ENCODE measurements around the gene TIPIN.
"Not testable (repeated sequence)": the region's sequence is repeated elsewhere in the genome, so short reads cannot be mapped to it uniquely, and the experiment has no call there.

Gene TIPIN

GRCh38 chr15:66386204-66387123 lies 30.0 kb upstream of the TIPIN start, which contains the start of gene MAP2K1:
Gene MAP2K1 (plus strand): TSS chr15:66386912. CDS start chr15:66387348, 436 bp downstream.
- peak; percentile 92 to 93 for DNase-seq (ENCODE audit: low read depth in 2 of 2)

- DNase-seq (ENCODE audit: low read depth in 2 of 2) = not testable (repeated sequence)
Measured at GRCh38 chr15:66381376-66381775, 24.9 kb upstream of the TIPIN start.

DNA sequence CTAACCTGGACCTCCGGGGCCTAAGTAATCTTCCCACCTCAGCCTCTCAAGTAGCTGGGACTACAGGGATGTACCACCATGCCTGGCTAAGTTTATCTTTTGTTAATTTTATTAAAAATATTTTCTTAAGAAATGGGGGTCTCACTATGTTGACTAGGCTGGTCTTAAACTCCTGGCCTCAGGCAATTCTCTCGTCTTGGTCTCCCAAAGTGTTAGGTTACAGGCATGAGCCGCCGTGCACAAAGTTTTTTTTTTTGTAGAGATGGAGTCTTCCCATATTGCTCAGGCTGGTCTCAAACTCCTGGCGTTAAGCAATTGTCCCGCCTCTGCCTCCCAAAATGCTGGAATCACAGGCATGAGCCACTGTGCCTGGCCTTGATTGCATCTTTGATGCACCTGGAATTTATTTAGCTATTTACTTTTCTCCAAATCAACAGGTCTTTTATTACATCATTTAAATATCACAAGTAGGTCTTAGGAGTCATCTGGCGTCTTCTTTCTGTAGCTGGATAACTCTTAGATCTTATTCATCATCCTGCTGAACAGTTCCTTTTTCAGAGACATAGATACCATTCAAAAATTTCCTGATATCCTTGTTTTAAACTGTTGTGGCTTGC lies 22.4 kb upstream of the TIPIN start:
- no peak for DNase-seq (ENCODE audit: low read depth in 2 of 2)

DNA sequence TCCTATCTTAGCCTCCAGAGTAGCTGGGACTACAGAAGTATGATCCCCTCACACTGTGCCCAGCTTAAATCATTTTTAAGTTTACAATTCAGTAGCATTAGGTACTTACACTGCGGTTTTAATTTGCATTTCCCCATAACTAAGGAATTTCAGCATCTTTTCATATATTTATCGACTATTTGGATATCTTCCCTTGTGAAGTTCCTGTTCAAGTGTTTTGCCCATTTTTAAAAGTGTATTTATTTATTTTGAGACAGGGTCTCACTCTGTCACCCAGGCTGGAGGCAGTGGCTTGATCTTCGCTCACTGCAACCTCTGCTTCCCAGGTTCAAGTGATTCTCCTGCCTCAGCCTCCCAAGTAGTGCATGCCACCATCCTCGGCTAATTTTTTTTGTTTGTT lies 17.7 kb upstream of the TIPIN start:
- DNase-seq (ENCODE audit: low read depth in 2 of 2) = no peak

- DNase-seq (ENCODE audit: low read depth in 2 of 2) = no peak
Measured at GRCh38 chr15:66369773-66370651, 13.5 kb upstream of the TIPIN start.

- DNase-seq (ENCODE audit: low read depth in 2 of 2) = no peak
Measured at GRCh38 chr15:66364944-66365528, 8.6 kb upstream of the TIPIN start.

- no peak for DNase-seq (ENCODE audit: low read depth in 2 of 2)
Measured at GRCh38 chr15:66362776-66363175, 6.3 kb upstream of the TIPIN start.

GRCh38 chr15:66361745-66362460 lies 5.4 kb upstream of the TIPIN start:
- DNase-seq (ENCODE audit: low read depth in 2 of 2) = not testable (repeated sequence)

GRCh38 chr15:66359740-66360139 lies 3.3 kb upstream of the TIPIN start:
- no peak for DNase-seq (ENCODE audit: low read depth in 2 of 2)

GRCh38 chr15:66356077-66356358 lies 467 bp downstream of the TIPIN start:
- DNase-seq (ENCODE audit: low read depth in 2 of 2) = no peak

- DNase-seq (ENCODE audit: low read depth in 2 of 2) = not testable (repeated sequence)
Measured at GRCh38 chr15:66348530-66348929, 8.0 kb downstream of the TIPIN start.

DNA sequence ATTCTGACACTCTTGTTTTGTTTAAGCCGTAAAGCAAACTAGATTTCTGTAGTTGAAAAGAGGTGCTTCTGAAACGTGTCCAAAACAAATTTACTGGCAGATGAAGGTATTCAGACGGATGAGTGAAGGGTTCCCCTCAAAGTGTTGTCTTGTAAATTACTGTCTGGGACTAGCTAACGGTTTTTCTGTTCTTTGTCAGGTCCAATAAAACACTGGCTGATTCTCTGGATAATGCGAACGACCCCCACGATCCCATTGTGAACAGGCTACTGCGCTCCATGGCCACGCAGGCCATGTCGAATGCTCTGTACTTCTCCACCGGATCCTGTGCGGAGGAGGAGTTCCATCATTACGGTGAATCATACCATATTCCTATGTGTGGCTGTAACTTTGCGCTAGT lies 27.7 kb downstream of the TIPIN start:
- DNase-seq (ENCODE audit: low read depth in 2 of 2) = no peak

GRCh38 chr15:66327736-66328135 lies 28.7 kb downstream of the TIPIN start:
- DNase-seq (ENCODE audit: low read depth in 2 of 2) = no peak

GRCh38 chr15:66326051-66326450 lies 30.4 kb downstream of the TIPIN start:
- DNase-seq (ENCODE audit: low read depth in 2 of 2) = no peak

DNA sequence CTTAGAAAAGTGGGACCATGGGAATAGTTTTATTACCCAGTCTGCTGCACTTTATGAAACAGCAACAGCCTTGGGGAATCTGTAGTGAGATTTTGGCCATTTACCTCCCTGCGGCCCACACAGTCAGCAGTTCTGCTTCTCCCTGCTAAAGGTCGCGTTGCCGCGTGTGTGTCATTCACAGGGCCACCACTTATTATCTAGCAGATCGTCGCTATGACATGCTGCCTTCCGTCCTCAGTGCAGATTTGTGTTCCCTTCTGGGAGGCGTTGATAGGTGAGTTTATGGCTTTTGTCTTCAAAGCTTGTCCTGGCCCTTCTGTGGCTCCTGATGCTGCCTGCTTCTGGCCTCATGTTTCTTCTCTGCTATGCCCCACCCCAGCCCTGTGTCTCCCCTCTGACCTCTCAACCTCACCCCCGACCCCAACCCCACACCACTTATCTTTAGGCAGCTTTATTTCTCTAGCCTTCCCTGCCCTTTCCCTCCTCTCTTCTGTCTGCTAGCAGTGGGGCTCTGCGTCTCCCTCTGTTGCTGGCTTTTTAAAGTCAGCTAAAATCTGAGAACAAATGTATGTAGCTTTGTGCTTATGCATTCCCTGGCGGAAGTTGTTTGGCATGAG lies 33.1 kb downstream of the TIPIN start:
- DNase-seq (ENCODE audit: low read depth in 2 of 2) = no peak

GRCh38 chr15:66312144-66312543 lies 44.3 kb downstream of the TIPIN start:
- DNase-seq (ENCODE audit: low read depth in 2 of 2) = no peak

DNA sequence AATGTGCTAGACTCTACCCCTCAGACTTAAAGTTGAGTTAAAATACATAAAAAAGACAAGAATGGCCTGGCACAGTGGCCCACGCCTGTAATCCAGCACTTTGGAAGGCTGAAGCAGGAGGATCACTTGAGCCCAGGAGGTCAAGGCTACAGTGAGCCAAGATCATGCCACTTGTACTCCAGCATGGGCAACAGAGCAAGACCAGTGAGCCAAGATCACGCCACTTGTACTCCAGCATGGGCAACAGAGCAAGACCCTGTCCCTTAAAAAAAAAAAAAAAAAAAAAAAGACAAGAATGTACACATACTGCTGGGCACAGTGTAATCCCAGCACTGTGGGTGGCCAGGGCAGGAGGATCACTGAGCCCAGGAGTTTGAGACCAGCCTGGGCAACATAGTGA lies 45.7 kb downstream of the TIPIN start:
- DNase-seq (ENCODE audit: low read depth in 2 of 2) = no peak

DNA sequence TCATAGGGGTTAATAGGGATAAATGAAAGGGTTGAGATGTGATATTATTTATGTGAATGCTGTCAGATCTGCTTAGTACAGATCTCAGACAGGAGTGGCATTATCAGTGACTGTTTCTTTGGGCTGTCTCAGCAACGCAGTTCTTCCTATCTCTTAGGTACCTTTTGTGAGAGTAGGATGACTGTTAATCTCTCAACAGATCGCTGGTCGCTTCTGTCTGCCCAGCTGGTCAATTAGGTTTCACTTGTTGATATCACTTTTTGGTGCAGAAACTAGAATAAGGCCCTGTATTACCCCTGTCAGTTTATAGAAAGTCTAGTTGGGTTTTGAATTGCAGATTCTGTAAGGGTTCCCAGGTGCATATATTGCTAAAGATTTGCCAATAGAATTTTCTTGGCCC lies 46.7 kb downstream of the TIPIN start:
- no peak for DNase-seq (ENCODE audit: low read depth in 2 of 2)

DNA sequence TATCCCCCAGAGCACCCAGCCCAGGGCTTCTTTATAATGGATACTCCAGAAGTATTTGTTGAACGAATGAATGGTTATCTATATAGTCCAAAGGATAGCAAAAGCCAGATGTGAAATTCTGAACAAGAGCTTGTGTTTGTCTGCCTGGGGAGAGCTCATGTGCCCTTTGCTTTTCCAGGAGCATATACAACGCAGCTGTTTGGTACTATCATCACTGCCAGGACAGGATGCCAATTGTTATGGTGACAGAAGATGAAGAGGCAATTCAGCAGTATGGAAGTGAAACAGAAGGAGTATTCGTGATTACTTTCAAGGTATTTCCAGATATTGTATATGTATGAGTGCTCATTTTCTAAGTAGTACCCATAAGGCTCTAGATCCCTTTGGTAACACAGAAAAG lies 48.0 kb downstream of the TIPIN start:
- DNase-seq (ENCODE audit: low read depth in 2 of 2) = no peak

- DNase-seq (ENCODE audit: low read depth in 2 of 2) = no peak
Measured at GRCh38 chr15:66306381-66306780, 50.1 kb downstream of the TIPIN start.

GRCh38 chr15:66304425-66304824 lies 52.1 kb downstream of the TIPIN start:
- DNase-seq (ENCODE audit: low read depth in 2 of 2) = not testable (repeated sequence)

All from fibroblast of skin of left biceps (primary cell).